ENCODE results near the gene DKKL1.
"Not testable (repeated sequence)": the region's sequence is repeated elsewhere in the genome, so short reads cannot be mapped to it uniquely, and the experiment has no call there.

The DKKL1 gene

GRCh38 chr19:49363268-49364082 lies at the start of gene DKKL1:
Gene DKKL1 (plus strand): TSS chr19:49363877. CDS start chr19:49363999, 122 bp downstream.
- peak in 1 of 2 donors; percentile 24 for DNase-seq (ENCODE audit: low read depth in 2 of 2)

- no peak for DNase-seq (ENCODE audit: low read depth in 2 of 2)
Observed at GRCh38 chr19:49315111-49315510, 48.6 kb upstream of the DKKL1 start.

- DNase-seq (ENCODE audit: low read depth in 2 of 2), result no peak
Observed at GRCh38 chr19:49316284-49316683, 47.4 kb upstream of the DKKL1 start.

GRCh38 chr19:49318296-49318695 lies 45.4 kb upstream of the DKKL1 start:
- no peak for DNase-seq (ENCODE audit: low read depth in 2 of 2)

- DNase-seq (ENCODE audit: low read depth in 2 of 2), result no peak
Observed at GRCh38 chr19:49324801-49325576, 38.7 kb upstream of the DKKL1 start, which contains the start of gene SLC6A16. Gene SLC6A16 (minus strand): TSS chr19:49325191. CDS start chr19:49311347, 13,844 bp downstream.

GRCh38 chr19:49325756-49326155 lies 37.9 kb upstream of the DKKL1 start:
- DNase-seq (ENCODE audit: low read depth in 2 of 2), result not testable (repeated sequence)

GRCh38 chr19:49326165-49326704 lies 37.4 kb upstream of the DKKL1 start:
- DNase-seq (ENCODE audit: low read depth in 2 of 2), result no peak

GRCh38 chr19:49327878-49328544 lies 35.7 kb upstream of the DKKL1 start:
- DNase-seq (ENCODE audit: low read depth in 2 of 2), result no peak

GRCh38 chr19:49328741-49329140 lies 34.9 kb upstream of the DKKL1 start:
- DNase-seq (ENCODE audit: low read depth in 2 of 2), result no peak

GRCh38 chr19:49331187-49331586 lies 32.5 kb upstream of the DKKL1 start:
- not testable (repeated sequence) for DNase-seq (ENCODE audit: low read depth in 2 of 2)

GRCh38 chr19:49331616-49332055 lies 32.0 kb upstream of the DKKL1 start:
- peak in 1 of 2 donors; percentile 40 for DNase-seq (ENCODE audit: low read depth in 2 of 2)

GRCh38 chr19:49332691-49333417 lies 30.8 kb upstream of the DKKL1 start:
- DNase-seq (ENCODE audit: low read depth in 2 of 2), result not testable (repeated sequence)

GRCh38 chr19:49333418-49333805 lies 30.3 kb upstream of the DKKL1 start:
- DNase-seq (ENCODE audit: low read depth in 2 of 2), result no peak

- DNase-seq (ENCODE audit: low read depth in 2 of 2), result peak; percentile 44 to 55
Observed at GRCh38 chr19:49333811-49334288, 29.8 kb upstream of the DKKL1 start.

GRCh38 chr19:49335071-49335783 lies 28.4 kb upstream of the DKKL1 start, which contains the start of gene CD37:
Gene CD37 (plus strand): TSS chr19:49335406. CDS start chr19:49335541, 135 bp downstream.
- DNase-seq (ENCODE audit: low read depth in 2 of 2), result peak in 1 of 2 donors; percentile 22

GRCh38 chr19:49335784-49336481 lies 27.7 kb upstream of the DKKL1 start:
- DNase-seq (ENCODE audit: low read depth in 2 of 2), result no peak

GRCh38 chr19:49336482-49337266 lies 27.0 kb upstream of the DKKL1 start:
- no peak for DNase-seq (ENCODE audit: low read depth in 2 of 2)

- DNase-seq (ENCODE audit: low read depth in 2 of 2), result no peak
Observed at GRCh38 chr19:49337267-49338022, 26.2 kb upstream of the DKKL1 start.

Data from activated CD8-positive, alpha-beta memory T cell treated with anti-CD3 and anti-CD28 coated beads for 4 hours (primary cell).